Liver (tissue), 9 donors: ENCODE results near the gene DIAPH3. TPM values are rescaled to one million over a fixed set of nuclear protein-coding genes. Genes with fewer than 3 reads are reported as not detected.

ENCODE experiments used
- DNase-seq: peaks from one replicate; pipeline ENCODE4 v3.0.0-alpha.2; 2017; ENCODE audit warnings: low spot score
- H3K27ac ChIP-seq, 2 donors: one replicate each; pipeline ENCODE4 v1.7.0; 2013; ENCODE audit warnings: inconsistent platforms in 2 of 2, low read length in 2 of 2, control low read depth in 1 of 2, low read depth in 1 of 2, mild to moderate bottlenecking in 1 of 2
- H3K27me3 ChIP-seq, 4 donors: one replicate each; pipeline versions ENCODE4 v1.6.1 to v1.7.0; 2013; ENCODE audit warnings: low read length in 3 of 4, inconsistent platforms in 1 of 4, mild to moderate bottlenecking in 1 of 4, moderate library complexity in 1 of 4; ENCODE audit not compliant: control insufficient read depth in 4 of 4, insufficient read depth in 4 of 4
- H3K36me3 ChIP-seq, 4 donors: one replicate each; pipeline versions ENCODE4 v1.6.1 to v1.7.0; 2013; ENCODE audit warnings: low read length in 3 of 4, mild to moderate bottlenecking in 3 of 4, low read depth in 1 of 4, moderate library complexity in 1 of 4; ENCODE audit not compliant: control insufficient read depth in 4 of 4, insufficient read depth in 3 of 4
- H3K4me1 ChIP-seq, 4 donors: one replicate each; pipeline versions ENCODE4 v1.6.1 to v1.7.0; 2013; ENCODE audit warnings: low read length in 3 of 4, mild to moderate bottlenecking in 3 of 4, moderate library complexity in 1 of 4; ENCODE audit not compliant: control insufficient read depth in 4 of 4, insufficient read depth in 4 of 4
- H3K4me3 ChIP-seq, 3 donors: one replicate each; pipeline versions ENCODE4 v1.6.1 to v1.7.0; 2013; ENCODE audit warnings: low read length in 3 of 3, control low read depth in 1 of 3, low read depth in 1 of 3, mild to moderate bottlenecking in 1 of 3
- H3K9ac ChIP-seq, 2 donors: one replicate each; pipeline ENCODE4 v1.7.0; 2013; ENCODE audit warnings: low read length in 2 of 2, mild to moderate bottlenecking in 2 of 2, moderate library complexity in 2 of 2, control low read depth in 1 of 2, low read depth in 1 of 2
- H3K9me3 ChIP-seq, 4 donors: one replicate each; pipeline versions ENCODE4 v1.6.1 to v1.7.0; 2013; ENCODE audit warnings: low read length in 3 of 4; ENCODE audit not compliant: control insufficient read depth in 4 of 4
- CTCF ChIP-seq: fragments of 150-350 bp; IDR thresholded peaks from 2 replicates; pipeline ENCODE4 v1.5.1; 2017; ENCODE audit warnings: improper control_type of control experiment, low read depth, low read length; ENCODE audit not compliant: missing input control
- EGR1 ChIP-seq, 2 donors: IDR thresholded peaks; 2 replicates each; pipeline ENCODE4 v1.6.1; 2016 to 2018; ENCODE audit warnings: antibody characterized with exemption in 2 of 2, low read depth in 2 of 2
- FOXA1 ChIP-seq: IDR thresholded peaks from 2 replicates; pipeline ENCODE4 v1.6.1; 2016; ENCODE audit warnings: antibody characterized with exemption
- FOXA2 ChIP-seq: IDR thresholded peaks from 2 replicates; pipeline ENCODE4 v1.6.1; 2016; ENCODE audit warnings: antibody characterized with exemption
- HNF4A ChIP-seq, 2 donors: conservative IDR thresholded peaks; 2 replicates each; pipeline ENCODE4 v1.6.1; 2016; ENCODE audit warnings: antibody characterized with exemption in 2 of 2, mild to moderate bottlenecking in 2 of 2
- HNF4G ChIP-seq: IDR thresholded peaks from 2 replicates; pipeline ENCODE4 v1.6.1; 2016; ENCODE audit warnings: antibody characterized with exemption
- JUND ChIP-seq, 2 donors: IDR thresholded peaks; 2 replicates each; pipeline ENCODE4 v1.6.1; 2016; ENCODE audit warnings: antibody characterized with exemption in 2 of 2
- MAX ChIP-seq: IDR thresholded peaks from 2 replicates; pipeline ENCODE4 v1.6.1; 2016; ENCODE audit warnings: antibody characterized with exemption
- NR2F2 ChIP-seq: IDR thresholded peaks from 2 replicates; pipeline ENCODE4 v1.6.1; 2016; ENCODE audit warnings: antibody characterized with exemption
- RAD21 ChIP-seq, 2 donors: IDR thresholded peaks; 2 replicates each; pipeline ENCODE4 v1.6.1; 2016; ENCODE audit warnings: antibody characterized with exemption in 2 of 2, mild to moderate bottlenecking in 2 of 2
- REST ChIP-seq: IDR thresholded peaks from 2 replicates; pipeline ENCODE4 v1.6.1; 2016; ENCODE audit warnings: antibody characterized with exemption, mild to moderate bottlenecking
- SP1 ChIP-seq: IDR thresholded peaks from 2 replicates; pipeline ENCODE4 v1.6.1; 2018; ENCODE audit warnings: antibody characterized with exemption, mild to moderate bottlenecking
- TAF1 ChIP-seq: conservative IDR thresholded peaks from 2 replicates; pipeline ENCODE4 v1.6.1; 2016; ENCODE audit warnings: antibody characterized with exemption, mild to moderate bottlenecking
- WGBS: extraction: QIAGEN DNeasy Blood & Tissue Kit; methylation state at CpG from one replicate; pipeline ENCODE4 v1.1.7; 2013; 5-methylcytosine and 5-hydroxymethylcytosine counted together
- polyA plus RNA-seq, 2 donors: library from polyadenylated mRNA; stranded (reverse) in 1 of 2; unstranded in 1 of 2; fragments of 200-250 nt in 1 of 2; fragments of >200 nt in 1 of 2; fragmentation: Nextera tagmentation in 1 of 2; extraction: Ambion mirVana in 1 of 2; gene quantifications; one replicate each; pipeline versions ENCODE4 v1.2.1 to v1.2.3, GENCODE V29; 2013 to 2015
- total RNA-seq, 2 donors: library from RNA; depleted of rRNA; stranded (reverse); fragments of >200 nt; gene quantifications; one replicate each; pipeline ENCODE4 v1.2.3, GENCODE V29; 2014
- TF ChIP-seq, protein P1 (sequence below): IDR thresholded peaks from 2 replicates; pipeline ENCODE4 v1.6.1; 2016; ENCODE audit warnings: antibody characterized with exemption
- donor health status: healthy.
- donor health status: healthy.
- donor health status: healthy.
- donor health status: healthy.
- donor health status: healthy.

Gene DIAPH3
- total and polyA plus RNA-seq, 4 donors, result 0.08 to 11.1 (median 0.27) TPM

DNA sequence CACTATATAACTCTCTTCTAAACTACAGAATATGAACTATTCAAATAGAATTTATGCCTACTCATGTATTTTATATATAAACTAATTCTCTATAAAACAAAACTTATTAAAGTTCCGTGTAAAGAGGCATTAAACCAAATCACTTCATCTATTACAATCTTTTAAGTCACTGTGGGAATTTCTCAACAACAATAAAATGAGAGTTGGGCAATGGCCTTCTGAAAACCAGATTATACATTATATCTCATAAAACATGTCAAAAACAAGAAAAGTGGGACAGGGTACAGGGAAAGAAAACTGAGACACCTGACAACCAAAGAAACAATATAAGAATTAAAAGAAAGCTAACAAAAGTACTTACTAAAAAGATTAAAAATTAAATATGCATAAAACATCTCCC is 145.2 kb downstream of the DIAPH3 start:
- no peak for DNase-seq
- H3K4me3 ChIP-seq, result no peak overlapping the region
- no peaks in the 10 kb centered on the region for H3K27me3 ChIP-seq
- TF ChIP-seq FOXA2 (no peak), EGR1 (IDR thresholded peaks at IDR 0.05; ENCODE audit: low read depth in 2 of 2) (no peak), MAX (no peak), REST (no peak), TAF1 (no peak), FOXA1 (no peak)
- H3K4me1 ChIP-seq, result peaks cover 0 to 6% (median 4%) of the 10 kb centered on the region in 4 donors
- no peak overlapping the region for H3K27ac ChIP-seq
- no peaks in the 10 kb centered on the region for H3K9me3 ChIP-seq
- no peaks in the 10 kb centered on the region for H3K36me3 ChIP-seq
- no peak overlapping the region for H3K9ac ChIP-seq
- WGBS, result 95% methylated on average over 1 of the region's 1 CpG

DNA sequence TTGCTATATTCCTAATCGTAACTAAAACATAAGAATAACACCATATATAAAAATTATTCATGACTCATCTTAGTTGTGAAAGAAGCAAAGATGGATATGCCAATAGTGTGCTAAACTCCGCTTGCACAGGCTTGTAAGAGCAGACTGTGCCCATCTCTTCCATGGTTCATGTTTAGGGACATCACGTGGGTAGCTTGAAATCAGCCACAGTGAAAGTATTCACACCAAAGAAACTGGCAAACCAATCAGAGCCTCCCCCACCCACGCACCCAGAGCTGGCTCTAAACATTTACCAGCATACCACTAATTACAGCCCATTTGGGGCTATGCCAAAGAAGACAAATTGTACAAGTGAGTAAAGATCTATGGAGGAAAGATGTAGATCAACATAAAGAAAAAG is 147.5 kb downstream of the DIAPH3 start:
- Histone ChIP-seq H3K27me3 (no peaks in the 10 kb centered on the region), H3K9me3 (no peaks in the 10 kb centered on the region), H3K4me3 (no peak overlapping the region), H3K4me1 (peaks cover 0 to 6% (median 4%) of the 10 kb centered on the region in 4 donors), H3K9ac (no peak overlapping the region), H3K27ac (no peak overlapping the region), H3K36me3 (no peaks in the 10 kb centered on the region)
- TF ChIP-seq NR2F2 (no peak), JUND (IDR thresholded peaks at IDR 0.05) (no peak), HNF4G (no peak), CTCF (no peak), HNF4A (conservative IDR thresholded peaks at IDR 0.05) (no peak)
- TF ChIP-seq, protein P1, sequence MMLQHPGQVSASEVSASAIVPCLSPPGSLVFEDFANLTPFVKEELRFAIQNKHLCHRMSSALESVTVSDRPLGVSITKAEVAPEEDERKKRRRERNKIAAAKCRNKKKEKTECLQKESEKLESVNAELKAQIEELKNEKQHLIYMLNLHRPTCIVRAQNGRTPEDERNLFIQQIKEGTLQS, result no peak
- WGBS, result 97% methylated on average over 4 of the region's 4 CpGs
- DNase-seq, result no peak

- no peaks in the 10 kb centered on the region for H3K27me3 ChIP-seq
- no peak for DNase-seq
- no peak for TF ChIP-seq TAF1
- TF ChIP-seq HNF4G, result no peak
- no peak for TF ChIP-seq REST
- TF ChIP-seq RAD21 (IDR thresholded peaks at IDR 0.05), result no peak
- TF ChIP-seq MAX, result no peak
- TF ChIP-seq SP1, result no peak
- no peak overlapping the region for H3K27ac ChIP-seq
- H3K9me3 ChIP-seq, result no peaks in the 10 kb centered on the region
- no peaks in the 10 kb centered on the region for H3K36me3 ChIP-seq
- H3K4me3 ChIP-seq, result no peak overlapping the region
- 95% methylated on average over 6 of the region's 6 CpGs for WGBS
- no peak overlapping the region for H3K9ac ChIP-seq
- H3K4me1 ChIP-seq, result no peaks in the 10 kb centered on the region
Measured at GRCh38 chr13:60013166-60013565, 150.6 kb downstream of the DIAPH3 start.
